H9 (cell line): Measurements from ENCODE around the gene SCRN2. TPM values are rescaled to one million over a fixed set of nuclear protein-coding genes. Genes with fewer than 3 reads are reported as not detected.

Experiments used
- DNase-seq: peaks from one replicate; pipeline ENCODE4 v3.0.0-alpha.2; 2017
- H2AFZ ChIP-seq: one replicate; pipeline ENCODE4 v1.6.1; 2013; ENCODE audit warnings: mild to moderate bottlenecking, low read length, control low read depth, moderate library complexity
- H2AK5ac ChIP-seq: 2 replicates; pipeline ENCODE4 v1.6.1; 2013; ENCODE audit warnings: low read length, control low read depth, mixed read lengths; ENCODE audit not compliant: insufficient read length
- H2BK120ac ChIP-seq: one replicate; pipeline ENCODE4 v1.6.1; 2013; ENCODE audit warnings: low read depth, mild to moderate bottlenecking, low read length, control low read depth, inconsistent platforms; ENCODE audit not compliant: poor library complexity, severe bottlenecking
- H2BK12ac ChIP-seq: 2 replicates; pipeline ENCODE4 v1.6.1; 2013; ENCODE audit warnings: low read length, control low read depth, mixed read lengths, low read depth; ENCODE audit not compliant: insufficient read length
- H2BK15ac ChIP-seq: 2 replicates; pipeline ENCODE4 v1.6.1; 2013; ENCODE audit warnings: low read depth, low read length, control low read depth
- H2BK20ac ChIP-seq: one replicate; pipeline ENCODE4 v1.6.1; 2013; ENCODE audit warnings: low read depth, mild to moderate bottlenecking, low read length, control low read depth, inconsistent platforms; ENCODE audit not compliant: poor library complexity, severe bottlenecking
- H2BK5ac ChIP-seq: 2 replicates; pipeline ENCODE4 v1.6.1; 2013; ENCODE audit warnings: low read length, control low read depth, mixed read lengths; ENCODE audit not compliant: insufficient read length
- H3K14ac ChIP-seq: 2 replicates; pipeline ENCODE4 v1.6.1; 2013; ENCODE audit warnings: low read length, control low read depth; ENCODE audit not compliant: insufficient read depth
- H3K18ac ChIP-seq: 2 replicates; pipeline ENCODE4 v1.6.1; 2013; ENCODE audit warnings: low read depth, mild to moderate bottlenecking, mixed read lengths, low read length, control low read depth; ENCODE audit not compliant: insufficient read length
- H3K23ac ChIP-seq: 2 replicates; pipeline ENCODE4 v1.6.1; 2013; ENCODE audit warnings: low read length, control low read depth, mixed read lengths, low read depth; ENCODE audit not compliant: insufficient read length
- H3K23me2 ChIP-seq: 2 replicates; pipeline ENCODE4 v1.6.1; 2013; ENCODE audit warnings: low read depth, mild to moderate bottlenecking, mixed read lengths, low read length, control low read depth; ENCODE audit not compliant: insufficient read length, poor library complexity, severe bottlenecking
- H3K27ac ChIP-seq: 2 replicates; pipeline ENCODE4 v1.5.1; 2013; ENCODE audit warnings: low read length, control low read depth, mixed read lengths, low read depth; ENCODE audit not compliant: insufficient read length
- H3K27me3 ChIP-seq: 2 replicates; pipeline ENCODE4 v1.6.1; 2013; ENCODE audit warnings: low read length, control low read depth, inconsistent platforms; ENCODE audit not compliant: insufficient read depth
- H3K4ac ChIP-seq: 2 replicates; pipeline ENCODE4 v1.6.1; 2013; ENCODE audit warnings: low read depth, mild to moderate bottlenecking, control low read depth, inconsistent platforms, low read length, moderate library complexity
- H3K4me1 ChIP-seq: 2 replicates; pipeline ENCODE4 v1.6.1; 2013; ENCODE audit warnings: low read length, control low read depth, inconsistent platforms; ENCODE audit not compliant: insufficient read depth
- H3K4me2 ChIP-seq: 2 replicates; pipeline ENCODE4 v1.6.1; 2013; ENCODE audit warnings: low read length, control low read depth, mixed read lengths; ENCODE audit not compliant: insufficient read length, insufficient read depth
- H3K56ac ChIP-seq: 2 replicates; pipeline ENCODE4 v1.6.1; 2013; ENCODE audit warnings: low read depth, mild to moderate bottlenecking, mixed read lengths, low read length, control low read depth; ENCODE audit not compliant: insufficient read length
- H3K79me1 ChIP-seq: 2 replicates; pipeline ENCODE4 v1.6.1; 2013; ENCODE audit warnings: low read depth, mild to moderate bottlenecking, moderate library complexity, low read length, control low read depth, inconsistent platforms; ENCODE audit not compliant: insufficient read depth, poor library complexity, severe bottlenecking
- H3K79me2 ChIP-seq: 2 replicates; pipeline ENCODE4 v1.6.1; 2013; ENCODE audit warnings: low read length, control low read depth, inconsistent platforms; ENCODE audit not compliant: insufficient read depth
- H3K9ac ChIP-seq: 2 replicates; pipeline ENCODE4 v1.6.1; 2013; ENCODE audit warnings: low read length, control low read depth, mixed read lengths; ENCODE audit not compliant: insufficient read length; ENCODE audit errors: extremely low read depth
- H3K9me3 ChIP-seq: one replicate; pipeline ENCODE4 v1.6.1; 2013; ENCODE audit warnings: low read depth, low read length, inconsistent platforms; ENCODE audit not compliant: control insufficient read depth
- H3T11ph ChIP-seq: one replicate; pipeline ENCODE4 v1.6.1; 2013; ENCODE audit warnings: mild to moderate bottlenecking, low read length, control low read depth, inconsistent platforms
- H4K20me1 ChIP-seq: one replicate; pipeline ENCODE4 v1.6.1; 2013; ENCODE audit not compliant: control insufficient read depth, insufficient read length, insufficient read depth
- H4K5ac ChIP-seq: 2 replicates; pipeline ENCODE4 v1.6.1; 2013; ENCODE audit warnings: low read depth, mild to moderate bottlenecking, mixed read lengths, low read length, control low read depth; ENCODE audit not compliant: insufficient read length
- H4K8ac ChIP-seq: replicated peaks from 2 replicates; pipeline ENCODE4 v1.6.1; 2013; ENCODE audit warnings: low read length, control low read depth, mixed read lengths, low read depth; ENCODE audit not compliant: insufficient read length
- H4K91ac ChIP-seq: 2 replicates; pipeline ENCODE4 v1.6.1; 2013; ENCODE audit warnings: low read depth, mild to moderate bottlenecking, moderate library complexity, mixed read lengths, low read length, control low read depth; ENCODE audit not compliant: insufficient read length
- H3K27ac Mint-ChIP-seq, 3 experiments: 2 replicates in 2 of 3; 3 replicates in 1 of 3; pipeline ENCODE4 v1.8.0; 2020 to 2021; ENCODE audit warnings: mixed read lengths in 3 of 3, mild to moderate bottlenecking in 1 of 3, moderate library complexity in 1 of 3
- H3K27me3 Mint-ChIP-seq: 2 replicates; pipeline ENCODE4 v1.8.0; 2021; ENCODE audit warnings: low read depth, mild to moderate bottlenecking, moderate library complexity, mixed read lengths
- H3K36me3 Mint-ChIP-seq, 3 experiments: 2 replicates in 2 of 3; 3 replicates in 1 of 3; pipeline ENCODE4 v1.8.0; 2020 to 2021; ENCODE audit warnings: low read depth in 3 of 3, mixed read lengths in 3 of 3; ENCODE audit not compliant: insufficient read depth in 1 of 3
- H3K4me1 Mint-ChIP-seq, 2 experiments: 2 replicates each; pipeline ENCODE4 v1.8.0; 2020; ENCODE audit warnings: mixed read lengths in 2 of 2
- H3K4me3 Mint-ChIP-seq, 2 experiments: 2 replicates in 1 of 2; 3 replicates in 1 of 2; pipeline ENCODE4 v1.8.0; 2020 to 2021; ENCODE audit warnings: mild to moderate bottlenecking in 2 of 2, mixed read lengths in 2 of 2, moderate library complexity in 1 of 2
- H3K9me3 Mint-ChIP-seq, 2 experiments: 2 replicates in 1 of 2; 3 replicates in 1 of 2; pipeline ENCODE4 v1.8.0; 2020; ENCODE audit warnings: mild to moderate bottlenecking in 2 of 2, mixed read lengths in 2 of 2, moderate library complexity in 1 of 2
- WGBS: extraction: QIAGEN DNeasy Blood & Tissue Kit; methylation state at CpG from one replicate; pipeline ENCODE4 v1.1.7; 2013; ENCODE audit warnings: missing lambda C conversion rate, low lambda C conversion rate, mixed read lengths; ENCODE audit not compliant: insufficient read length; ENCODE audit errors: extremely low coverage; 5-methylcytosine and 5-hydroxymethylcytosine counted together
- total RNA-seq: library from RNA; stranded (reverse); gene quantifications from 2 replicates; pipeline ENCODE4 v1.2.1, GENCODE V29; 2021
- TF ChIP-seq, protein P1 (sequence below): fragments of 200-600 bp; sonication (generic); conservative IDR thresholded peaks from 3 replicates; pipeline ENCODE4 v1.8.0; 2021; ENCODE audit warnings: antibody characterized with exemption, mild to moderate bottlenecking

The SCRN2 gene
- total RNA-seq, 1 experiment from 2014 or later = 34.0 TPM

GRCh38 chr17:47802341-47803022, 38.6 kb downstream of the SCRN2 start:
- H4K5ac ChIP-seq = no peak overlapping the region
- no peak overlapping the region for H4K91ac ChIP-seq
- no peaks in the 10 kb centered on the region for H3K9me3 ChIP-seq
- no peak overlapping the region for H4K8ac ChIP-seq
- no peak overlapping the region for H2BK120ac ChIP-seq
- no peak overlapping the region for H3K4me3 Mint-ChIP-seq
- no peak overlapping the region for H3K4me2 ChIP-seq
- no peak overlapping the region for H3K27ac Mint-ChIP-seq
- H3K23me2 ChIP-seq = no peaks in the 10 kb centered on the region
- no peak overlapping the region for H2BK20ac ChIP-seq
- no peak overlapping the region for H2AFZ ChIP-seq
- H3K36me3 Mint-ChIP-seq = peaks cover 0 to 2% (median 0%) of the 10 kb centered on the region in 3 experiments; a peak in 2 of 7 replicates
- H3K4me1 ChIP-seq = no peaks in the 10 kb centered on the region
- H3K4me1 Mint-ChIP-seq = no peaks in the 10 kb centered on the region
- no peaks in the 10 kb centered on the region for H4K20me1 ChIP-seq
- DNase-seq = peak; percentile 82
- H3K9ac ChIP-seq = no peak overlapping the region
- no peak overlapping the region for H3K4ac ChIP-seq
- H3K14ac ChIP-seq = no peak overlapping the region
- no peak overlapping the region for H3K23ac ChIP-seq
- H3K79me1 ChIP-seq = no peaks in the 10 kb centered on the region
- H2BK15ac ChIP-seq = no peak overlapping the region
- H2BK12ac ChIP-seq = no peak overlapping the region
- H3K27me3 Mint-ChIP-seq = peaks cover 10% of the 10 kb centered on the region
- no peak overlapping the region for H3K56ac ChIP-seq
- H3K27me3 ChIP-seq = no peaks in the 10 kb centered on the region; the same call in 1 of the 2 replicates
- H3K18ac ChIP-seq = no peak overlapping the region
- H3K9me3 Mint-ChIP-seq = no peaks in the 10 kb centered on the region
- H3K27ac ChIP-seq = no peak overlapping the region
- TF ChIP-seq, protein P1, sequence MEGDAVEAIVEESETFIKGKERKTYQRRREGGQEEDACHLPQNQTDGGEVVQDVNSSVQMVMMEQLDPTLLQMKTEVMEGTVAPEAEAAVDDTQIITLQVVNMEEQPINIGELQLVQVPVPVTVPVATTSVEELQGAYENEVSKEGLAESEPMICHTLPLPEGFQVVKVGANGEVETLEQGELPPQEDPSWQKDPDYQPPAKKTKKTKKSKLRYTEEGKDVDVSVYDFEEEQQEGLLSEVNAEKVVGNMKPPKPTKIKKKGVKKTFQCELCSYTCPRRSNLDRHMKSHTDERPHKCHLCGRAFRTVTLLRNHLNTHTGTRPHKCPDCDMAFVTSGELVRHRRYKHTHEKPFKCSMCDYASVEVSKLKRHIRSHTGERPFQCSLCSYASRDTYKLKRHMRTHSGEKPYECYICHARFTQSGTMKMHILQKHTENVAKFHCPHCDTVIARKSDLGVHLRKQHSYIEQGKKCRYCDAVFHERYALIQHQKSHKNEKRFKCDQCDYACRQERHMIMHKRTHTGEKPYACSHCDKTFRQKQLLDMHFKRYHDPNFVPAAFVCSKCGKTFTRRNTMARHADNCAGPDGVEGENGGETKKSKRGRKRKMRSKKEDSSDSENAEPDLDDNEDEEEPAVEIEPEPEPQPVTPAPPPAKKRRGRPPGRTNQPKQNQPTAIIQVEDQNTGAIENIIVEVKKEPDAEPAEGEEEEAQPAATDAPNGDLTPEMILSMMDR = peak; percentile 78
- WGBS = no CpG with 5 or more reads among the region's 9 CpGs
- H3K79me2 ChIP-seq = no peaks in the 10 kb centered on the region
- no peak overlapping the region for H2AK5ac ChIP-seq
- no peak overlapping the region for H3T11ph ChIP-seq
- H2BK5ac ChIP-seq = no peak overlapping the region
